Testis (tissue), 2 donors: ENCODE data around the gene PTAFR.

Source experiments
- CTCF ChIP-seq, 3 experiments: fragments of 450-650 bp in 2 of 3; fragments of 200-600 bp in 1 of 3; sonication (generic) in 1 of 3; IDR thresholded peaks; one replicate each; pipeline ENCODE4 v1.5.1; 2016 to 2019; ENCODE audit warnings: antibody characterized with exemption in 3 of 3, mild to moderate bottlenecking in 2 of 3, moderate library complexity in 1 of 3
- POLR2A ChIP-seq: fragments of 450-650 bp; IDR thresholded peaks from one replicate; pipeline ENCODE4 v1.6.1; 2017; ENCODE audit warnings: antibody characterized with exemption, mild to moderate bottlenecking, moderate library complexity

- TF ChIP-seq CTCF (IDR thresholded peaks at IDR 0.05) (no peak), POLR2A (no peak)
Observed at GRCh38 chr1:28136922-28137613, 39.4 kb downstream of the PTAFR start.
